Mucosa of descending colon (tissue), 3 donors: ENCODE results near the gene BLVRA. TPM values are rescaled to one million over a fixed set of nuclear protein-coding genes. Genes with fewer than 3 reads are reported as not detected.
A peak's percentile ranks its signal among the peaks of the same experiment; 100 is the strongest.

Source experiments
- ATAC-seq: fragments of 200-7000 bp; cut with Tn5 transposase; one replicate; pipeline ENCODE4 v1.9.1; 2020; ENCODE audit warnings: mild to moderate bottlenecking, moderate library complexity
- DNase-seq, 3 donors: peaks; one replicate each; pipeline ENCODE4 v3.0.0-alpha.2; 2020
- H3K36me3 ChIP-seq: fragments of 200-600 bp; one replicate; pipeline ENCODE4 v1.8.0; 2021; ENCODE audit warnings: low read depth, mild to moderate bottlenecking
- H3K4me1 ChIP-seq: fragments of 200-600 bp; one replicate; pipeline ENCODE4 v1.8.0; 2021; ENCODE audit warnings: low read depth, mild to moderate bottlenecking
- H3K4me3 ChIP-seq: fragments of 200-600 bp; one replicate; pipeline ENCODE4 v1.8.0; 2021; ENCODE audit warnings: mild to moderate bottlenecking
- H3K9me3 ChIP-seq: fragments of 200-600 bp; one replicate; pipeline ENCODE4 v1.8.0; 2021; ENCODE audit warnings: mild to moderate bottlenecking
- CTCF ChIP-seq: fragments of 200-600 bp; IDR thresholded peaks from one replicate; pipeline ENCODE4 v1.8.0; 2022; ENCODE audit warnings: antibody characterized with exemption, mild to moderate bottlenecking
- intact Hi-C, 2 donors: fragments of 100-400 bp; cut with DNase I in 1 of 2; cut with micrococcal nuclease in 1 of 2; formaldehyde crosslinking; loops; one replicate each; pipeline versions ENCODE4 v1.11.0 to v1.11.1; 2022; cut with DNase I, micrococcal nuclease
- total RNA-seq, 3 donors: library from RNA; stranded (reverse); fragmentation: NEBNext Ultra II Directional in 2 of 3; extraction: Animal tissue kit (Norgen Biotek cat#: 25700) in 2 of 3; gene quantifications; one replicate each; pipeline versions ENCODE4 v1.2.1 to v1.2.4, GENCODE V29; 2021 to 2023
- donor health status: DM: no; HTN: no; CAD: no; lungs with moderate emphysema.
- donor health status: DM: no; HTN: no; CAD: no.
- donor health status: DM: no; HTN: yes; CAD: no.

Gene BLVRA
- total RNA-seq, 3 donors from 2014 or later, result 8.1 to 55.4 (median 12.9) TPM

GRCh38 chr7:43742692-43743091, 15.8 kb upstream of the BLVRA start:
- no peak overlapping the region for H3K4me3 ChIP-seq
- ATAC-seq (no peak), DNase-seq (no peak)
- H3K36me3 ChIP-seq, result no peaks in the 10 kb centered on the region
- H3K9me3 ChIP-seq, result no peaks in the 10 kb centered on the region
- intact Hi-C loops, result no loop called here
- H3K4me1 ChIP-seq, result no peaks in the 10 kb centered on the region
- TF ChIP-seq CTCF, result no peak

GRCh38 chr7:43747328-43748105, 11.0 kb upstream of the BLVRA start:
- TF ChIP-seq CTCF, result no peak
- no peaks in the 10 kb centered on the region for H3K36me3 ChIP-seq
- ATAC-seq (peak; percentile 47), DNase-seq (no peak)
- intact Hi-C loops, result no loop called here
- H3K4me1 ChIP-seq, result no peaks in the 10 kb centered on the region
- H3K4me3 ChIP-seq, result no peak overlapping the region
- no peaks in the 10 kb centered on the region for H3K9me3 ChIP-seq

DNA sequence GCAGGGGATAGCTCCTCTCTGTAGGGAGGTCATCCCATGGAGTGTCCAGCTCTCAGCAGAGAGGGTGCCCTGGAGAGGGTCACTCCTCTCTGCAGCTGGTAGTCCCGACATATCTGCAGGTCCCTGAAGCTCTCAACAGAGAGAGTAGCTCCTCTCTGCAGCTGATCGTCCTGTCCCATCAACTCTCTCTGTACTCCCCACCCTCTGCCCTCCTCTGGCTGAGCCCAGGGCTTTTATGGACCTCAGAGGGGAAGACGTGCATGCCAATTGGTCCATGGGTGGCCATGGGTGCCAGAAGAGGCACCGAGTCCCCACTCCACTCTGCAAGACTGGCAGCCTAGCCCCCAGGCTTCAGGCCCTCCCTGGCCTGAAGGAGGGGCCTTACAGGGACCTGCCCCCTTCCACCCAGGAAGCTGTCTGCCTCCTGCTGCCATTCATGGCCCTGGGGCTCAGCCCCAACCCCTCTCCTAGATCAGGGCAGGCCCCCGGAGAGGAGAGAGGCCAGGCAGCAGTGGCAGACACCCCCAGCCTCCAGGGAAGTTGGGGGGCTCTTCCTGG, 9.0 kb upstream of the BLVRA start:
- no peaks in the 10 kb centered on the region for H3K9me3 ChIP-seq
- no peaks in the 10 kb centered on the region for H3K36me3 ChIP-seq
- TF ChIP-seq CTCF, result no peak
- intact Hi-C loops, result no loop called here
- DNase-seq (no peak), ATAC-seq (no peak)
- H3K4me3 ChIP-seq, result no peak overlapping the region
- no peaks in the 10 kb centered on the region for H3K4me1 ChIP-seq

GRCh38 chr7:43750016-43750887, 8.2 kb upstream of the BLVRA start:
- no peak for TF ChIP-seq CTCF
- intact Hi-C loops, result no loop called here
- DNase-seq, result no peak
- Histone ChIP-seq H3K9me3 (no peaks in the 10 kb centered on the region), H3K36me3 (no peaks in the 10 kb centered on the region), H3K4me1 (no peaks in the 10 kb centered on the region), H3K4me3 (no peak overlapping the region)
- ATAC-seq, result no peak

DNA sequence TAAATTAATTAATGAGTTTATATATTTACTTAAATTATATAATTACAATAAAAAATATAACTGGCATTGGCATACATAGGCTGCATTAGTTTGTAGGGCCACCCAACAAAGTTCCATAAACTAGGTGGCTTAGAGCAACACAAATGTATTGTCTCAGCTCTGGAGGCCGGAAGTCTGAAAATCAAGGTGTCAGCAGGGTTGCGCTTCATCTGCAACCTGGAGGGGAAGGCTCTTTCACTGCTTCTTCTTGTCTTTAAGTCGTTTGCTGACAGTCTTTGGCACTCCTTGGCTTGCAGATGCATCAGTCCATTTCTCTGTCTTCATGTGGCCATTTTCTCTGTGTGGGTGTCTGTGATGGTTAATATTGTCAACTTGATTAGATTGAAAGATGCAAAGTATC, 6.1 kb upstream of the BLVRA start:
- Histone ChIP-seq H3K4me1 (no peaks in the 10 kb centered on the region), H3K4me3 (no peak overlapping the region), H3K36me3 (no peaks in the 10 kb centered on the region), H3K9me3 (no peaks in the 10 kb centered on the region)
- intact Hi-C loops, result no loop called here
- no peak for TF ChIP-seq CTCF
- no peak for DNase-seq
- ATAC-seq, result no peak
